Measurements from ENCODE around the gene TASL. TPM values are rescaled to one million over a fixed set of nuclear protein-coding genes. Genes with fewer than 3 reads are reported as not detected.

TASL gene
- total RNA-seq, 1 experiment from 2014 or later = not detected

GRCh38 chrX:30572678-30573077 is 4.9 kb downstream of the TASL start:
- no peaks in the 10 kb centered on the region for H3K27me3 Mint-ChIP-seq (ENCODE audit: low read depth)
- Histone ChIP-seq H4K8ac (replicated peaks; ENCODE audit: insufficient read length, low read depth, low read length) (no peak overlapping the region), H3K9me3 (ENCODE audit: control insufficient read depth, low read depth, low read length) (no peaks in the 10 kb centered on the region), H2BK15ac (ENCODE audit: low read depth, low read length) (no peak overlapping the region), H3K79me2 (ENCODE audit: insufficient read depth, low read length) (no peaks in the 10 kb centered on the region), H3K14ac (ENCODE audit: insufficient read depth, low read length) (no peak overlapping the region), H3T11ph (ENCODE audit: low read length) (no peak overlapping the region), H2BK20ac (ENCODE audit: low read depth, low read length, poor library complexity, severe bottlenecking) (no peak overlapping the region), H3K4me1 (ENCODE audit: insufficient read depth, low read length) (no peaks in the 10 kb centered on the region), H4K5ac (ENCODE audit: insufficient read length, low read depth, low read length) (no peak overlapping the region), H3K9ac (ENCODE audit: extremely low read depth, insufficient read length, low read length) (no peak overlapping the region), H3K23me2 (ENCODE audit: insufficient read length, low read depth, low read length, poor library complexity, severe bottlenecking) (no peaks in the 10 kb centered on the region), H3K18ac (ENCODE audit: insufficient read length, low read depth, low read length) (no peak overlapping the region), H4K91ac (ENCODE audit: insufficient read length, low read depth, low read length) (no peak overlapping the region), H3K79me1 (ENCODE audit: insufficient read depth, low read depth, low read length, poor library complexity, severe bottlenecking) (no peaks in the 10 kb centered on the region), H2BK5ac (ENCODE audit: insufficient read length, low read length) (no peak overlapping the region), H2AK5ac (ENCODE audit: insufficient read length, low read length) (no peak overlapping the region), H2BK120ac (ENCODE audit: low read depth, low read length, poor library complexity, severe bottlenecking) (no peak overlapping the region), H3K23ac (ENCODE audit: insufficient read length, low read depth, low read length) (no peak overlapping the region), H3K27ac (ENCODE audit: insufficient read length, low read depth, low read length) (no peak overlapping the region), H2AFZ (ENCODE audit: low read length) (no peak overlapping the region), H4K20me1 (ENCODE audit: control insufficient read depth, insufficient read depth, insufficient read length) (no peaks in the 10 kb centered on the region), H3K4me2 (ENCODE audit: insufficient read depth, insufficient read length, low read length) (no peak overlapping the region), H3K27me3 (ENCODE audit: insufficient read depth, low read length) (no peaks in the 10 kb centered on the region), H2BK12ac (ENCODE audit: insufficient read length, low read depth, low read length) (no peak overlapping the region), H3K56ac (ENCODE audit: insufficient read length, low read depth, low read length) (no peak overlapping the region), H3K4ac (ENCODE audit: low read depth, low read length) (no peak overlapping the region)
- TF ChIP-seq CTCF (conservative IDR thresholded peaks at IDR 0.05) = no peak
- peaks cover 3 to 50% of the 10 kb centered on the region in 2 experiments; a peak in 4 of 5 replicates for H3K9me3 Mint-ChIP-seq
- H3K36me3 Mint-ChIP-seq (ENCODE audit: insufficient read depth in 1 of 3, low read depth in 3 of 3) = no peaks in the 10 kb centered on the region; a peak in 1 of 7 replicates
- no CpG with 5 or more reads among the region's 4 CpGs for WGBS (ENCODE audit: extremely low coverage, insufficient read length, low lambda C conversion rate)
- H3K4me3 Mint-ChIP-seq = no peak overlapping the region
- DNase-seq = no peak
- no peak overlapping the region for H3K27ac Mint-ChIP-seq
- no peaks in the 10 kb centered on the region for H3K4me1 Mint-ChIP-seq
